H9 (cell line): ENCODE results near the gene PRKCZ. TPM values are rescaled to one million over a fixed set of nuclear protein-coding genes. Genes with fewer than 3 reads are reported as not detected.

ENCODE experiments used
- DNase-seq: peaks from one replicate; pipeline ENCODE4 v3.0.0-alpha.2; 2017
- H2AFZ ChIP-seq: one replicate; pipeline ENCODE4 v1.6.1; 2013; ENCODE audit warnings: mild to moderate bottlenecking, low read length, control low read depth, moderate library complexity
- H2AK5ac ChIP-seq: 2 replicates; pipeline ENCODE4 v1.6.1; 2013; ENCODE audit warnings: low read length, control low read depth, mixed read lengths; ENCODE audit not compliant: insufficient read length
- H2BK120ac ChIP-seq: one replicate; pipeline ENCODE4 v1.6.1; 2013; ENCODE audit warnings: low read depth, mild to moderate bottlenecking, low read length, control low read depth, inconsistent platforms; ENCODE audit not compliant: poor library complexity, severe bottlenecking
- H2BK12ac ChIP-seq: 2 replicates; pipeline ENCODE4 v1.6.1; 2013; ENCODE audit warnings: low read length, control low read depth, mixed read lengths, low read depth; ENCODE audit not compliant: insufficient read length
- H2BK15ac ChIP-seq: 2 replicates; pipeline ENCODE4 v1.6.1; 2013; ENCODE audit warnings: low read depth, low read length, control low read depth
- H2BK20ac ChIP-seq: one replicate; pipeline ENCODE4 v1.6.1; 2013; ENCODE audit warnings: low read depth, mild to moderate bottlenecking, low read length, control low read depth, inconsistent platforms; ENCODE audit not compliant: poor library complexity, severe bottlenecking
- H2BK5ac ChIP-seq: 2 replicates; pipeline ENCODE4 v1.6.1; 2013; ENCODE audit warnings: low read length, control low read depth, mixed read lengths; ENCODE audit not compliant: insufficient read length
- H3K14ac ChIP-seq: 2 replicates; pipeline ENCODE4 v1.6.1; 2013; ENCODE audit warnings: low read length, control low read depth; ENCODE audit not compliant: insufficient read depth
- H3K18ac ChIP-seq: 2 replicates; pipeline ENCODE4 v1.6.1; 2013; ENCODE audit warnings: low read depth, mild to moderate bottlenecking, mixed read lengths, low read length, control low read depth; ENCODE audit not compliant: insufficient read length
- H3K23ac ChIP-seq: 2 replicates; pipeline ENCODE4 v1.6.1; 2013; ENCODE audit warnings: low read length, control low read depth, mixed read lengths, low read depth; ENCODE audit not compliant: insufficient read length
- H3K23me2 ChIP-seq: 2 replicates; pipeline ENCODE4 v1.6.1; 2013; ENCODE audit warnings: low read depth, mild to moderate bottlenecking, mixed read lengths, low read length, control low read depth; ENCODE audit not compliant: insufficient read length, poor library complexity, severe bottlenecking
- H3K27ac ChIP-seq: 2 replicates; pipeline ENCODE4 v1.5.1; 2013; ENCODE audit warnings: low read length, control low read depth, mixed read lengths, low read depth; ENCODE audit not compliant: insufficient read length
- H3K27me3 ChIP-seq: 2 replicates; pipeline ENCODE4 v1.6.1; 2013; ENCODE audit warnings: low read length, control low read depth, inconsistent platforms; ENCODE audit not compliant: insufficient read depth
- H3K4ac ChIP-seq: 2 replicates; pipeline ENCODE4 v1.6.1; 2013; ENCODE audit warnings: low read depth, mild to moderate bottlenecking, control low read depth, inconsistent platforms, low read length, moderate library complexity
- H3K4me1 ChIP-seq: 2 replicates; pipeline ENCODE4 v1.6.1; 2013; ENCODE audit warnings: low read length, control low read depth, inconsistent platforms; ENCODE audit not compliant: insufficient read depth
- H3K4me2 ChIP-seq: 2 replicates; pipeline ENCODE4 v1.6.1; 2013; ENCODE audit warnings: low read length, control low read depth, mixed read lengths; ENCODE audit not compliant: insufficient read length, insufficient read depth
- H3K56ac ChIP-seq: 2 replicates; pipeline ENCODE4 v1.6.1; 2013; ENCODE audit warnings: low read depth, mild to moderate bottlenecking, mixed read lengths, low read length, control low read depth; ENCODE audit not compliant: insufficient read length
- H3K79me1 ChIP-seq: 2 replicates; pipeline ENCODE4 v1.6.1; 2013; ENCODE audit warnings: low read depth, mild to moderate bottlenecking, moderate library complexity, low read length, control low read depth, inconsistent platforms; ENCODE audit not compliant: insufficient read depth, poor library complexity, severe bottlenecking
- H3K79me2 ChIP-seq: 2 replicates; pipeline ENCODE4 v1.6.1; 2013; ENCODE audit warnings: low read length, control low read depth, inconsistent platforms; ENCODE audit not compliant: insufficient read depth
- H3K9ac ChIP-seq: 2 replicates; pipeline ENCODE4 v1.6.1; 2013; ENCODE audit warnings: low read length, control low read depth, mixed read lengths; ENCODE audit not compliant: insufficient read length; ENCODE audit errors: extremely low read depth
- H3K9me3 ChIP-seq: one replicate; pipeline ENCODE4 v1.6.1; 2013; ENCODE audit warnings: low read depth, low read length, inconsistent platforms; ENCODE audit not compliant: control insufficient read depth
- H3T11ph ChIP-seq: one replicate; pipeline ENCODE4 v1.6.1; 2013; ENCODE audit warnings: mild to moderate bottlenecking, low read length, control low read depth, inconsistent platforms
- H4K20me1 ChIP-seq: one replicate; pipeline ENCODE4 v1.6.1; 2013; ENCODE audit not compliant: control insufficient read depth, insufficient read length, insufficient read depth
- H4K5ac ChIP-seq: 2 replicates; pipeline ENCODE4 v1.6.1; 2013; ENCODE audit warnings: low read depth, mild to moderate bottlenecking, mixed read lengths, low read length, control low read depth; ENCODE audit not compliant: insufficient read length
- H4K8ac ChIP-seq: replicated peaks from 2 replicates; pipeline ENCODE4 v1.6.1; 2013; ENCODE audit warnings: low read length, control low read depth, mixed read lengths, low read depth; ENCODE audit not compliant: insufficient read length
- H4K91ac ChIP-seq: 2 replicates; pipeline ENCODE4 v1.6.1; 2013; ENCODE audit warnings: low read depth, mild to moderate bottlenecking, moderate library complexity, mixed read lengths, low read length, control low read depth; ENCODE audit not compliant: insufficient read length
- H3K27ac Mint-ChIP-seq, 3 experiments: 2 replicates in 2 of 3; 3 replicates in 1 of 3; pipeline ENCODE4 v1.8.0; 2020 to 2021; ENCODE audit warnings: mixed read lengths in 3 of 3, mild to moderate bottlenecking in 1 of 3, moderate library complexity in 1 of 3
- H3K27me3 Mint-ChIP-seq: 2 replicates; pipeline ENCODE4 v1.8.0; 2021; ENCODE audit warnings: low read depth, mild to moderate bottlenecking, moderate library complexity, mixed read lengths
- H3K36me3 Mint-ChIP-seq, 3 experiments: 2 replicates in 2 of 3; 3 replicates in 1 of 3; pipeline ENCODE4 v1.8.0; 2020 to 2021; ENCODE audit warnings: low read depth in 3 of 3, mixed read lengths in 3 of 3; ENCODE audit not compliant: insufficient read depth in 1 of 3
- H3K4me1 Mint-ChIP-seq, 2 experiments: 2 replicates each; pipeline ENCODE4 v1.8.0; 2020; ENCODE audit warnings: mixed read lengths in 2 of 2
- H3K4me3 Mint-ChIP-seq, 2 experiments: 2 replicates in 1 of 2; 3 replicates in 1 of 2; pipeline ENCODE4 v1.8.0; 2020 to 2021; ENCODE audit warnings: mild to moderate bottlenecking in 2 of 2, mixed read lengths in 2 of 2, moderate library complexity in 1 of 2
- H3K9me3 Mint-ChIP-seq, 2 experiments: 2 replicates in 1 of 2; 3 replicates in 1 of 2; pipeline ENCODE4 v1.8.0; 2020; ENCODE audit warnings: mild to moderate bottlenecking in 2 of 2, mixed read lengths in 2 of 2, moderate library complexity in 1 of 2
- WGBS: extraction: QIAGEN DNeasy Blood & Tissue Kit; methylation state at CpG from one replicate; pipeline ENCODE4 v1.1.7; 2013; ENCODE audit warnings: missing lambda C conversion rate, low lambda C conversion rate, mixed read lengths; ENCODE audit not compliant: insufficient read length; ENCODE audit errors: extremely low coverage; 5-methylcytosine and 5-hydroxymethylcytosine counted together
- total RNA-seq: library from RNA; stranded (reverse); gene quantifications from 2 replicates; pipeline ENCODE4 v1.2.1, GENCODE V29; 2021
- TF ChIP-seq, protein P1 (sequence below): fragments of 200-600 bp; sonication (generic); conservative IDR thresholded peaks from 3 replicates; pipeline ENCODE4 v1.8.0; 2021; ENCODE audit warnings: antibody characterized with exemption, mild to moderate bottlenecking

Gene PRKCZ
- total RNA-seq, 1 experiment from 2014 or later: 48.4 TPM

DNA sequence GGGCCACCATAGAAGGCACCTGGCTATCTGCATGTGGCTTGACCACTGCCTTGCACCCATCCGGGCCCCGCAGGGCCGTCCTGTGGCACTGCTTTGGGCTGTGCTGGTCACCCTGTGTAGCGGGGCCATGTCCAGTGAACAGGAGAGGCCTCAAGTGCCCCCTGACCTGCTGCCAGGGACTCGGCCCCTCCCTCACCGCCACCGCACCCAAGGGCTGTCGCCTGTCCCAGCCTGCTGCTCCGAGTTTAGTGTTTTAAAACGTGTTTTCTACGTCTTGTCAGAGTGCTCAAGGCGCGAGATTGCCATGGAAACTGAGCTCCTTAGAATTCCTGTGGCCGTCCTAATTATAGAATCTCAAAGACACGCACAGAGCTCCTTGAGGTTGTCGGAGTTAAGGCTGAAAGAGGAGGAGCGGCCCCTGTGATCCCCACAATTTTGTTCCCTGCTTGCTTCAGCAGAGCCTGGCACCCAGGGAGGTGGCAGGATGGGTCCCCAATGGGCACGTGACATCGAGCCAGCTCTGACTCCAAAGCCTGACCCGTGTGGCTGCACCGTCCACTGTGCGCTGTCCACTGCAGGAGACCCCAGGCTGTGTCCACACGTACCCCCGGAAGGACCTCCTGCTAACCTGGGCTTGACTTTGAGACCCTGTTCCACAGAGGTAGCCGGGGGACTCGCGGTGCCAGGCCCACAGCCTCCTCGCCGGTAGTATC is 78.1 kb downstream of the PRKCZ start:
- no peak overlapping the region for H3K23ac ChIP-seq
- no peak overlapping the region for H3K4me3 Mint-ChIP-seq
- H3K18ac ChIP-seq: no peak overlapping the region
- TF ChIP-seq, protein P1, sequence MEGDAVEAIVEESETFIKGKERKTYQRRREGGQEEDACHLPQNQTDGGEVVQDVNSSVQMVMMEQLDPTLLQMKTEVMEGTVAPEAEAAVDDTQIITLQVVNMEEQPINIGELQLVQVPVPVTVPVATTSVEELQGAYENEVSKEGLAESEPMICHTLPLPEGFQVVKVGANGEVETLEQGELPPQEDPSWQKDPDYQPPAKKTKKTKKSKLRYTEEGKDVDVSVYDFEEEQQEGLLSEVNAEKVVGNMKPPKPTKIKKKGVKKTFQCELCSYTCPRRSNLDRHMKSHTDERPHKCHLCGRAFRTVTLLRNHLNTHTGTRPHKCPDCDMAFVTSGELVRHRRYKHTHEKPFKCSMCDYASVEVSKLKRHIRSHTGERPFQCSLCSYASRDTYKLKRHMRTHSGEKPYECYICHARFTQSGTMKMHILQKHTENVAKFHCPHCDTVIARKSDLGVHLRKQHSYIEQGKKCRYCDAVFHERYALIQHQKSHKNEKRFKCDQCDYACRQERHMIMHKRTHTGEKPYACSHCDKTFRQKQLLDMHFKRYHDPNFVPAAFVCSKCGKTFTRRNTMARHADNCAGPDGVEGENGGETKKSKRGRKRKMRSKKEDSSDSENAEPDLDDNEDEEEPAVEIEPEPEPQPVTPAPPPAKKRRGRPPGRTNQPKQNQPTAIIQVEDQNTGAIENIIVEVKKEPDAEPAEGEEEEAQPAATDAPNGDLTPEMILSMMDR: no peak
- H4K20me1 ChIP-seq: no peaks in the 10 kb centered on the region
- H4K8ac ChIP-seq: no peak overlapping the region
- H2AFZ ChIP-seq: no peak overlapping the region
- H3K4me1 Mint-ChIP-seq: peaks cover 32 to 38% of the 10 kb centered on the region in 2 experiments
- H3T11ph ChIP-seq: no peak overlapping the region
- no peak for DNase-seq
- H3K27me3 ChIP-seq: no peaks in the 10 kb centered on the region
- H3K9me3 Mint-ChIP-seq: peaks cover 2 to 3% of the 10 kb centered on the region in 2 experiments; a peak in 2 of 5 replicates
- H3K79me1 ChIP-seq: no peaks in the 10 kb centered on the region
- no peak overlapping the region for H3K27ac ChIP-seq
- H3K56ac ChIP-seq: no peak overlapping the region
- H3K4me2 ChIP-seq: no peak overlapping the region
- no peak overlapping the region for H2BK5ac ChIP-seq
- H3K14ac ChIP-seq: no peak overlapping the region
- H2BK12ac ChIP-seq: no peak overlapping the region
- no peak overlapping the region for H4K91ac ChIP-seq
- no CpG with 5 or more reads among the region's 29 CpGs for WGBS
- no peak overlapping the region for H3K4ac ChIP-seq
- no peak overlapping the region for H2BK20ac ChIP-seq
- no peak overlapping the region for H2AK5ac ChIP-seq
- peaks cover 0 to 5% (median 0%) of the 10 kb centered on the region in 3 experiments; a peak in 1 of 7 replicates for H3K36me3 Mint-ChIP-seq
- no peak overlapping the region for H4K5ac ChIP-seq
- no peak overlapping the region for H3K9ac ChIP-seq
- no peaks in the 10 kb centered on the region for H3K9me3 ChIP-seq
- no peak overlapping the region for H2BK15ac ChIP-seq
- no peaks in the 10 kb centered on the region for H3K27me3 Mint-ChIP-seq
- peaks cover 3% of the 10 kb centered on the region for H3K23me2 ChIP-seq
- peaks cover 1% of the 10 kb centered on the region; the same call in 1 of the 2 replicates for H3K79me2 ChIP-seq
- H3K27ac Mint-ChIP-seq: no peak overlapping the region; a peak in 1 of 7 replicates
- H3K4me1 ChIP-seq: peaks cover 4% of the 10 kb centered on the region; the same call in 1 of the 2 replicates
- H2BK120ac ChIP-seq: no peak overlapping the region
